Germinal center (tissue), 1 donor: ENCODE data around the gene POGZ.

ENCODE experiments used
- DNase-seq: peaks from one replicate; pipeline ENCODE4 v3.0.0; 2012; ENCODE audit warnings: mixed read lengths, low spot score

Gene POGZ

GRCh38 chr1:151372058-151372934 lies 87.0 kb downstream of the POGZ start, which contains the start of gene SELENBP1:
TSS of gene SELENBP1 (minus strand) at chr1:151372705. CDS start at chr1:151372641, 64 bp downstream.
- DNase-seq, result no peak

GRCh38 chr1:151371370-151372057 lies 87.8 kb downstream of the POGZ start:
- DNase-seq, result no peak

- no peak for DNase-seq
Measured at GRCh38 chr1:151370211-151370911, 88.9 kb downstream of the POGZ start.

- no peak for DNase-seq
Measured at GRCh38 chr1:151369621-151370048, 89.7 kb downstream of the POGZ start.

- DNase-seq, result no peak
Measured at GRCh38 chr1:151369302-151369610, 90.0 kb downstream of the POGZ start.

- DNase-seq, result no peak
Measured at GRCh38 chr1:151368393-151369301, 90.6 kb downstream of the POGZ start.

GRCh38 chr1:151367658-151368392 lies 91.5 kb downstream of the POGZ start:
- no peak for DNase-seq

GRCh38 chr1:151364996-151365395 lies 94.3 kb downstream of the POGZ start:
- no peak for DNase-seq

- DNase-seq, result no peak
Measured at GRCh38 chr1:151362308-151363155, 96.8 kb downstream of the POGZ start.

GRCh38 chr1:151361883-151362282 lies 97.4 kb downstream of the POGZ start:
- DNase-seq, result no peak

- DNase-seq, result no peak
Measured at GRCh38 chr1:151356696-151357095, 102.6 kb downstream of the POGZ start.
